ENCODE data around the gene FAM169A.
"Not testable (repeated sequence)": the region's sequence is repeated elsewhere in the genome, so short reads cannot be mapped to it uniquely, and the experiment has no call there.

FAM169A gene

GRCh38 chr5:74865804-74866595, at the start of gene FAM169A:
FAM169A (minus strand) TSS chr5:74866387; CDS start chr5:74841676, 24,711 bp downstream.
- Histone ChIP-seq H3K4me1 (ENCODE audit: control insufficient read depth, low read depth, low read length) (peaks cover 56% of the 10 kb centered on the region), H3K9me3 (ENCODE audit: control insufficient read depth, low read depth, low read length) (no peaks in the 10 kb centered on the region), H3K36me3 (ENCODE audit: control insufficient read depth, low read depth, low read length) (no peaks in the 10 kb centered on the region), H3K4me3 (ENCODE audit: low read length) (peak within 1 kb of the TSS; percentile 94), H3K27me3 (ENCODE audit: control insufficient read depth, insufficient read depth, low read length) (no peaks in the 10 kb centered on the region), H3K9ac (ENCODE audit: low read length) (peak within 1 kb of the TSS; percentile 94), H3K27ac (ENCODE audit: low read length) (peak within 1 kb of the TSS; percentile 88)

- H3K36me3 ChIP-seq (ENCODE audit: control insufficient read depth, low read depth, low read length), result no peaks in the 10 kb centered on the region
- no peak overlapping the region for H3K4me3 ChIP-seq (ENCODE audit: low read length)
- no peak overlapping the region for H3K9ac ChIP-seq (ENCODE audit: low read length)
Observed at GRCh38 chr5:74915488-74915887, 49.3 kb upstream of the FAM169A start.

GRCh38 chr5:74911421-74911820, 45.2 kb upstream of the FAM169A start:
- H3K4me1 ChIP-seq (ENCODE audit: control insufficient read depth, low read depth, low read length); H3K9ac ChIP-seq (ENCODE audit: low read length); H3K4me3 ChIP-seq (ENCODE audit: low read length); H3K27me3 ChIP-seq (ENCODE audit: control insufficient read depth, insufficient read depth, low read length); H3K36me3 ChIP-seq (ENCODE audit: control insufficient read depth, low read depth, low read length); H3K27ac ChIP-seq (ENCODE audit: low read length); H3K9me3 ChIP-seq (ENCODE audit: control insufficient read depth, low read depth, low read length): not testable (repeated sequence)

More at GRCh38 chr5:74915488-74915887, 49.3 kb upstream of the FAM169A start:
- no peaks in the 10 kb centered on the region for H3K9me3 ChIP-seq (ENCODE audit: control insufficient read depth, low read depth, low read length)
- H3K27ac ChIP-seq (ENCODE audit: low read length), result no peak overlapping the region
- H3K4me1 ChIP-seq (ENCODE audit: control insufficient read depth, low read depth, low read length), result no peaks in the 10 kb centered on the region
- H3K27me3 ChIP-seq (ENCODE audit: control insufficient read depth, insufficient read depth, low read length), result no peaks in the 10 kb centered on the region

- H3K9ac ChIP-seq (ENCODE audit: low read length); H3K27ac ChIP-seq (ENCODE audit: low read length); H3K4me3 ChIP-seq (ENCODE audit: low read length); H3K27me3 ChIP-seq (ENCODE audit: control insufficient read depth, insufficient read depth, low read length); H3K9me3 ChIP-seq (ENCODE audit: control insufficient read depth, low read depth, low read length); H3K36me3 ChIP-seq (ENCODE audit: control insufficient read depth, low read depth, low read length); H3K4me1 ChIP-seq (ENCODE audit: control insufficient read depth, low read depth, low read length): not testable (repeated sequence)
Observed at GRCh38 chr5:74909888-74910287, 43.7 kb upstream of the FAM169A start.

- H3K27me3 ChIP-seq (ENCODE audit: control insufficient read depth, insufficient read depth, low read length); H3K9ac ChIP-seq (ENCODE audit: low read length); H3K36me3 ChIP-seq (ENCODE audit: control insufficient read depth, low read depth, low read length); H3K4me1 ChIP-seq (ENCODE audit: control insufficient read depth, low read depth, low read length); H3K27ac ChIP-seq (ENCODE audit: low read length); H3K9me3 ChIP-seq (ENCODE audit: control insufficient read depth, low read depth, low read length); H3K4me3 ChIP-seq (ENCODE audit: low read length): not testable (repeated sequence)
Observed at GRCh38 chr5:74908237-74908636, 42.0 kb upstream of the FAM169A start.

- H3K4me3 ChIP-seq (ENCODE audit: low read length); H3K36me3 ChIP-seq (ENCODE audit: control insufficient read depth, low read depth, low read length); H3K4me1 ChIP-seq (ENCODE audit: control insufficient read depth, low read depth, low read length); H3K9ac ChIP-seq (ENCODE audit: low read length); H3K27ac ChIP-seq (ENCODE audit: low read length); H3K9me3 ChIP-seq (ENCODE audit: control insufficient read depth, low read depth, low read length); H3K27me3 ChIP-seq (ENCODE audit: control insufficient read depth, insufficient read depth, low read length): not testable (repeated sequence)
Observed at GRCh38 chr5:74904713-74905112, 38.5 kb upstream of the FAM169A start.

GRCh38 chr5:74903165-74903787, 37.1 kb upstream of the FAM169A start:
- Histone ChIP-seq H3K9ac (ENCODE audit: low read length) (no peak overlapping the region), H3K9me3 (ENCODE audit: control insufficient read depth, low read depth, low read length) (no peaks in the 10 kb centered on the region), H3K4me3 (ENCODE audit: low read length) (no peak overlapping the region), H3K36me3 (ENCODE audit: control insufficient read depth, low read depth, low read length) (no peaks in the 10 kb centered on the region), H3K4me1 (ENCODE audit: control insufficient read depth, low read depth, low read length) (no peaks in the 10 kb centered on the region), H3K27ac (ENCODE audit: low read length) (no peak overlapping the region), H3K27me3 (ENCODE audit: control insufficient read depth, insufficient read depth, low read length) (no peaks in the 10 kb centered on the region)

GRCh38 chr5:74897049-74897448, 30.9 kb upstream of the FAM169A start:
- H3K27me3 ChIP-seq (ENCODE audit: control insufficient read depth, insufficient read depth, low read length), result no peaks in the 10 kb centered on the region
- no peak overlapping the region for H3K9ac ChIP-seq (ENCODE audit: low read length)
- no peaks in the 10 kb centered on the region for H3K9me3 ChIP-seq (ENCODE audit: control insufficient read depth, low read depth, low read length)
- H3K4me3 ChIP-seq (ENCODE audit: low read length), result no peak overlapping the region
- no peaks in the 10 kb centered on the region for H3K36me3 ChIP-seq (ENCODE audit: control insufficient read depth, low read depth, low read length)
- H3K27ac ChIP-seq (ENCODE audit: low read length), result no peak overlapping the region
- H3K4me1 ChIP-seq (ENCODE audit: control insufficient read depth, low read depth, low read length), result no peaks in the 10 kb centered on the region

GRCh38 chr5:74895906-74896305, 29.7 kb upstream of the FAM169A start:
- Histone ChIP-seq H3K4me3 (ENCODE audit: low read length) (no peak overlapping the region), H3K9me3 (ENCODE audit: control insufficient read depth, low read depth, low read length) (no peaks in the 10 kb centered on the region), H3K27ac (ENCODE audit: low read length) (no peak overlapping the region), H3K27me3 (ENCODE audit: control insufficient read depth, insufficient read depth, low read length) (no peaks in the 10 kb centered on the region), H3K4me1 (ENCODE audit: control insufficient read depth, low read depth, low read length) (no peaks in the 10 kb centered on the region), H3K36me3 (ENCODE audit: control insufficient read depth, low read depth, low read length) (no peaks in the 10 kb centered on the region), H3K9ac (ENCODE audit: low read length) (no peak overlapping the region)

GRCh38 chr5:74894351-74894750, 28.2 kb upstream of the FAM169A start:
- Histone ChIP-seq H3K36me3 (ENCODE audit: control insufficient read depth, low read depth, low read length) (no peaks in the 10 kb centered on the region), H3K4me3 (ENCODE audit: low read length) (no peak overlapping the region)

GRCh38 chr5:74892921-74893320, 26.7 kb upstream of the FAM169A start:
- H3K9me3 ChIP-seq (ENCODE audit: control insufficient read depth, low read depth, low read length), result no peaks in the 10 kb centered on the region
- no peak overlapping the region for H3K27ac ChIP-seq (ENCODE audit: low read length)
- H3K4me1 ChIP-seq (ENCODE audit: control insufficient read depth, low read depth, low read length), result peaks cover 5% of the 10 kb centered on the region
- H3K9ac ChIP-seq (ENCODE audit: low read length), result no peak overlapping the region
- no peaks in the 10 kb centered on the region for H3K27me3 ChIP-seq (ENCODE audit: control insufficient read depth, insufficient read depth, low read length)
- H3K36me3 ChIP-seq (ENCODE audit: control insufficient read depth, low read depth, low read length), result no peaks in the 10 kb centered on the region
- no peak overlapping the region for H3K4me3 ChIP-seq (ENCODE audit: low read length)

More at GRCh38 chr5:74894351-74894750, 28.2 kb upstream of the FAM169A start:
- H3K9ac ChIP-seq (ENCODE audit: low read length), result no peak overlapping the region
- peaks cover 3% of the 10 kb centered on the region for H3K4me1 ChIP-seq (ENCODE audit: control insufficient read depth, low read depth, low read length)
- no peaks in the 10 kb centered on the region for H3K27me3 ChIP-seq (ENCODE audit: control insufficient read depth, insufficient read depth, low read length)
- H3K9me3 ChIP-seq (ENCODE audit: control insufficient read depth, low read depth, low read length), result no peaks in the 10 kb centered on the region
- H3K27ac ChIP-seq (ENCODE audit: low read length), result no peak overlapping the region

All from iPS-18a (cell line).